Measurements from ENCODE around the gene WARS2.
"Not testable (repeated sequence)": the region's sequence is repeated elsewhere in the genome, so short reads cannot be mapped to it uniquely, and the experiment has no call there.

WARS2 gene

DNA sequence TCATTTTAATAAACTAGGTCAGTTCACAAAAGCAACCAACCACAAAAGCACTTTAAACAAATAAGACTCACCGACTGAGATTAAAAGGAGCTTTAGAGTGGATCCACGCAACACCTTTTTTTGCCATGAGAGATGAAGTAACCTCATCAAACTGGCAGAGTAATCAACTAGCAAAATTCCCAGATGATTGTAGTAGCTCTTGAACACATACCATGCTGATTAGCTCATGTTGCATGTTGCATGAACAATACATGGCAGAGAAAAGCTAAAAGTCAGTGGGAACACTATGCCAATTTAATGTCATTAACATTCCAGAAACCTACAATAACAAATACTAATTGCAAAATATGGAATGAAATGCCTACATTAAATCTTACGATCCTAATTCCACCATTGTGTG is 4.1 kb downstream of the WARS2 start:
- no peak for DNase-seq

DNA sequence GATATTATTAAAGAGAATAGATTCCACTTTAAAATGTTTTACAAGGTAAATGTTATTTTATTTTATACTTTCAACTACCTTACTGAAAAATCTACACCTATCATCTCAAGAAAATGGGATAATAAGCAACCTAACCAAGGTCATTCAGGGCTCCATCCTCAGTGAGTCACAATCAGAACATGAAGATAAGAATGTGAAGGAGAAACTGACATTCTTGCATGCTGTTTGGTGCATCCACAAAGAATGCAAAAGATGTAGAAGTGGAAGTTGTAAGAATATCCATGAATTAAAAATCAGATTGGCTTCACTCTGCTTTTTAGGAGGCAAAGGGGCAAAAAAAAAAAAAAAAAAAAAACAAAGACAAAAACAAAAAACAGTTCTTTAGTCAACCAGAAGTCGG is 6.5 kb downstream of the WARS2 start:
- DNase-seq = no peak

- no peak for DNase-seq
These were observed 8.3 kb downstream of the WARS2 start for GRCh38 chr1:119132179-119132578.

DNA sequence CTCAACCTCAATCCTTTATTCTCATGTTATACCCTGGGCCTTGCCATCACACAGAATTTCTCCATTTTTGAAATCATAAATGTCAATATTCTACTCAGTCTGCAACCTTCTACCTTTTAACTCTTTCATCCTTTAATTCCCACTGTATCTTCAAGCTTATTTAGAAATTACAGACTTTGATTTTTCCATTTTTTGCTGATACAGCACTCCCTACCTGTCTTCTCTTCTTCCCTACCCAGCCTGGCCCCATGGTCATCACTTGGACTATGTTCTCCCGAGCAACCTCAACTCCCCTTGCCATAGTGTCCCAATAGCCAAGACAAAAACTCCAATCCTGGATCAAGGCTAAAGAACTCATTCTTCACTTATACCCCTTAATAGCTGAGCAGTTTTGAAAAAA is 14.6 kb downstream of the WARS2 start:
- no peak for DNase-seq

DNA sequence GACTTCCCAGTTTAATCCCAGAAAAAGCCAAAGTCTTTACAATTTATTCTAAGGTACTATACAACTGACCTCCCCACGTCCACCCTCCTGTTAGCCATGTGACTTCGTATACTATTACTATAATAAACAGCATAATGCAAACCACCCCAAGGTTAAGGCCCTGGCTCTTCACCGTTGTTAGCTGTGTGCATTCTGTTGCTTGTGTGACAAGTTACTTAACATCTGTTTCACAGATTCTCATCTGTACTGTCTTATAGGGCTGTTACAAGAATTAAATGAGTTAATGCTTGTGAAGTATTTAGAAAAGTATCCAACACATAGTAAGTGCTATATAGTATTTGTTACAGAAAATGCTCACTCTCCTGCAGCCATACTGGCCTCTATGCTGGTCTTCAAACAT is 15.7 kb downstream of the WARS2 start:
- DNase-seq = no peak

GRCh38 chr1:119121872-119122271 is 18.6 kb downstream of the WARS2 start:
- DNase-seq = not testable (repeated sequence)

DNA sequence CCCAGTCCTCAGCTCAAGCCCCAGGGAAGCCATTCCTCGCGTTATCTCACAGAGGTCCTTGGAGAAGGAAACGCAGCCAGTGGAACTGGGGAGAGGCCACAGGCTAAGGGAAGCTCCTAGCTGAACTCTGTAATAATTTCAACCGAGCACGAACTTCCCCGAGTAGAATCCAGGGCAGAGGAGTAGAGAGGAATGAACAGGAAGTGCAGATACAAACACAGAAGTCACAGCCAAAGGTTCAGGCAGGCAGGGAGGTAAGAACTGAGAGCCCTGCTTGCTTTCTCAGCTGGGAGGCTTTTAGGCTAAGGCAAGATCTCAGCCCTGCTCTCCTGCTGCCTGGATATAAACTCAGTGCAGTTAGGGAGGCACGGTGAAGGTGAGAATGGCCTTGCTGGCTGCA is 23.7 kb downstream of the WARS2 start:
- DNase-seq = no peak

- DNase-seq = no peak
These were observed 24.7 kb downstream of the WARS2 start for GRCh38 chr1:119115736-119116135.

DNA sequence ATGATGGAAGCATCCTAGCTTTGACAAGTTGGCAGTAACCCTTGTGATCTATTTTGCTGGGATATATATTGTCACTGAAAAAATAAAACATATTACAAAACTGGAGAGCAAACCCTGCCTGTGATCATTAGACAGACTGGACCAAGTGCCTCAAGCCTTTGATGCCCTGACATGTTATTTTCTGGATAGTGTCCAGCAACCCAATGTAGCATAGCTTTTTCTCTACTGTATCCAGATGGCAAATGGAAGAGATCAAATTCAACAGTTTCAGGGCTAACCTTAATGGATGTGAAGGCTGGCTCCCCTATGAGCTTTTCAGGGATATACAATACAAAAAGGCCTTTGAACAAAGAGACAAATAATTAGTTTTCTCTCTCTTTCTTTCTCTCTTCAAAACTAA is 25.1 kb downstream of the WARS2 start:
- no peak for DNase-seq

- DNase-seq = no peak
These were observed 25.7 kb downstream of the WARS2 start for GRCh38 chr1:119114786-119115185.

DNA sequence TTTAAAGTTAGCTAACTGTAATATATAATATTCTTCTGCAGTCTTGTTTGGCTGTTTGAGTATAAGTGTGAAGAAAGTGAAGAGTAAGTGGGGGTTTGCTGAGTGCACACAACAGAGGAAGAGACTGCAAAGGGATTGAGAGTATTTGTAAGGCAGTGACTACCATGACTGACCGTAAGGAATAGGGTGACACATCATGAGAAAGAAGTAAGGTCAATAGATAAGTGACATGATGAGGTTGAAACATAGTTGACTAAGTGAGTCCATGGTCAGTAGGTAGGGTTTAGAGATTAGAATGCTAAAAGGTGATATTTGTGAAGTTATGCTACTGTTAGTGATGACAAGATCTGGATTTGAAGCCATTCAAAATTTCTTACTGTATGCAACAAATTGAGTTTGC is 27.7 kb downstream of the WARS2 start:
- DNase-seq = no peak

DNA sequence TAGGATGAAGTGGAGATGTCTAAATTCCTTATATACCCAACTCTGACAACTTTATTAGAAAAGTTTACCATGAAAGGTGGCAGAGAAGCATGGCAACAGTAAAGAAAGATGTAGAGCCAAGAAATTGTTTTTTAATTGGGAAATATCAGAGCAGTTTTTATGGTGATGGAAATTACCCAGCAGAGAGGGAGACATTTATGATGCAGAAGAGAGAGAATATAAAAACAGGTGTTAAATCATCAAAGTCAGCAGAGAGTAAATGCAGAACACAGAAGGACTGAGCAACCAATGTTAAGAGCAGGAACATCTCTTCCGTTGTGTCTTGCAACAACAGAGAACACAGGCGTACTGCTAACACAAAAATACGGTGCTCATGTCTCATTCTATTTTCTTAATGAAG is 28.2 kb downstream of the WARS2 start:
- no peak for DNase-seq

GRCh38 chr1:119108988-119109387 is 31.5 kb downstream of the WARS2 start:
- no peak for DNase-seq

GRCh38 chr1:119103764-119104163 is 36.7 kb downstream of the WARS2 start:
- no peak for DNase-seq

GRCh38 chr1:119102051-119102450 is 38.4 kb downstream of the WARS2 start:
- DNase-seq = no peak

DNA sequence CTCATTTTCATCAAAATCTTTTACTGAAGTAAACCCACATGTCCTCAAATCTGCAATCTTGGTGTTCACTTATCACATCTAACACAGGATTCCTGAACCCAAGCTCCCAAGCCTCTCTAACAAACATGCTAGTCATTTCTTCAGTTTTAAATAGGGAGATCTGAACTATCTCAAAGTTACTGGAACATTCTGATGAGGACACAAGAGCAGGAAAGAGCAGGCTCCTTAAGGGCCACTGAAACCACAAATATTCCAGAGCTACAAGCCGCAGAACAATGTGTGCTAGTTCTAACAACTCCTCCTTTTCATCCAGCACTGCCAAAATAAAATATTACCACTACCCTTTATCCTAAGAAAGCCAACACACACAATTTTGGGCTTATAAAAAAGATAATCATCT is 38.9 kb downstream of the WARS2 start:
- no peak for DNase-seq

- DNase-seq = no peak
These were observed 40.7 kb downstream of the WARS2 start for GRCh38 chr1:119099775-119100174.

- no peak for DNase-seq
These were observed 43.1 kb downstream of the WARS2 start for GRCh38 chr1:119097380-119097779.

- peak; percentile 18 for DNase-seq
These were observed 46.7 kb downstream of the WARS2 start for GRCh38 chr1:119093721-119094120.

- DNase-seq = no peak
These were observed 48.8 kb downstream of the WARS2 start for GRCh38 chr1:119091618-119092017.

GRCh38 chr1:119090250-119090649 is 50.2 kb downstream of the WARS2 start:
- DNase-seq = no peak

GRCh38 chr1:119086830-119087229 is 53.6 kb downstream of the WARS2 start:
- DNase-seq = no peak

GRCh38 chr1:119084798-119085197 is 55.7 kb downstream of the WARS2 start:
- no peak for DNase-seq

GRCh38 chr1:119083980-119084379 is 56.5 kb downstream of the WARS2 start:
- DNase-seq = no peak

DNA sequence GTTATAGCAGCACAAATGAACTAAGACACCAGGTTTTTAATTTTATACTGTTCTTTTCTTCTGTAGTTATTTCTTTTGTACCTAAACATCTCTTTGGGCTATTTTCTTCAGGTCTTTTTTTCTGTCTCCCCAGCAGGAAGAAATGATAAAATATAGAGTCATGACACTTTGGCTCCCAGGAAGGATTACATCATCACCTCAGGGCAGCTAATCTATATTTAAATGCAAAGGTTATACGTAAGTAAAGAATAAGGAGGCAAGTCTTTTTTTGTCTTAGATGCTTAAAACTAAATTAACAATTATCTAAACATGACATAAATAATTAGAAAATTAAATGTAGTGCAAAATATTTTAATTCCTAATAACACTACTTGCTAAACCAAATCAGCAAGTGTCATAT is 57.0 kb downstream of the WARS2 start:
- peak; percentile 20 for DNase-seq

- DNase-seq = no peak
These were observed 58.8 kb downstream of the WARS2 start for GRCh38 chr1:119081700-119082099.

Measured in OCI-M1 (cell line).